Activated CD4-positive, alpha-beta T cell treated with anti-CD3 and anti-CD28 coated beads, Interleukin-2, amount 10 ng/mL, durations not matched to agents 24 days and 14 days (primary cell): Measurements from ENCODE around the gene CCR5. TPM values are rescaled to one million over a fixed set of nuclear protein-coding genes. Genes with fewer than 3 reads are reported as not detected.

Source experiments
- DNase-seq: peaks from one replicate; pipeline ENCODE4 v3.0.0; 2022
- H3K27ac Mint-ChIP-seq: one replicate; pipeline ENCODE4 v1.8.0; 2022; ENCODE audit warnings: mild to moderate bottlenecking, mixed read lengths
- H3K27me3 Mint-ChIP-seq: one replicate; pipeline ENCODE4 v1.8.0; 2022; ENCODE audit warnings: mixed read lengths
- H3K36me3 Mint-ChIP-seq: one replicate; pipeline ENCODE4 v1.8.0; 2022; ENCODE audit warnings: low read depth, mild to moderate bottlenecking, mixed read lengths
- H3K4me1 Mint-ChIP-seq: one replicate; pipeline ENCODE4 v1.8.0; 2021; ENCODE audit warnings: mixed read lengths
- H3K4me3 Mint-ChIP-seq: one replicate; pipeline ENCODE4 v1.8.0; 2022; ENCODE audit warnings: mild to moderate bottlenecking, moderate library complexity, mixed read lengths
- H3K9me3 Mint-ChIP-seq: one replicate; pipeline ENCODE4 v1.8.0; 2021; ENCODE audit warnings: mixed read lengths
- intact Hi-C: fragments of 100-400 bp; cut with micrococcal nuclease; formaldehyde crosslinking; loops from one replicate; pipeline ENCODE4 v1.15.1; 2023
- total RNA-seq: library from RNA; stranded (reverse); gene quantifications from 2 replicates; pipeline ENCODE4 v1.2.3, GENCODE V29; 2022

CCR5 gene
- total RNA-seq, 1 donor from 2014 or later, result 2.3 TPM

DNA sequence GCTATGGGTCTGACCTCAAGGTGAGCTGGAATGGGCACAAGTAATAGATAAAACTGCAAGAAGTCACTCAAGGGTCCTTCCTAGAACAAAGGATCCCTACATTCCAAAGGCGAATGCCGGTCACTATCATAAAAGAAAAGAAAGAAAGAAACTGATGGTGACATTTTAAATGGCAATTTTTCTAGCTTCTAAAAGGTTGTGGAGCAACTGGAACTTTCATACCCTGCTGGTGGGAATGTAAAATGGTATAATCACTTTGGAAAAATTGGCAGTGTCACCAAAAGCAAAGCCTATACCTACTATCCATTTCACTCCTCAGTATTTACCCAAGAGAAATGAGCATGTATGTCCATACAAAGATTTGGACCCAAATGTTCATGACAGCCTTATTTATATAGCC, 40.5 kb downstream of the CCR5 start:
- peaks cover 12% of the 10 kb centered on the region for H3K36me3 Mint-ChIP-seq
- DNase-seq, result no peak
- no peaks in the 10 kb centered on the region for H3K9me3 Mint-ChIP-seq
- peaks cover 32% of the 10 kb centered on the region for H3K4me1 Mint-ChIP-seq
- H3K4me3 Mint-ChIP-seq, result no peak overlapping the region
- intact Hi-C loops, result no loop called here
- no peak overlapping the region for H3K27ac Mint-ChIP-seq
- peaks cover 2% of the 10 kb centered on the region for H3K27me3 Mint-ChIP-seq

DNA sequence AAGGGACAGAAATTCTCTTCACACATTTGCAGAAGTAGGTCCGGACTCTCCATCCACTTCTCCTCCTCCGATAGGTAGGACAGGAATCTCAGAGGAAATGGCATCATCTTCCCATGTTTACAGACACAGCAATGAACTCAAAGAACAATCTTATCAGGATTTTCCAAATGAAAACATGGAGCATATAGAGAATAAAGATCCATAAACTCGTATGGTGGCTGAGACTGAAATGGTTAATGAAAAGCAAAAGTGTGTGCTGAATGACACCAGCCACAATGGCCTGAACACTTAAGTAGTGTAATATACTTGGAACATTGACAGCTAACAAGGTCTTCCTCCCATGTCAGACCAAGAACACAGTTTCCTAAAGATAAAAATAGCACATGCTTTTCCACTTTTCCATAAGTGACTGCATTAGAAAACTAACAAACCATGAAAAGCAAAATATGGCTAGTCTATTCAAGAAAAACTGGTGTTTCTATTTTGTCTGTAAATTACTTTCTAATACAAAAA, 42.1 kb downstream of the CCR5 start:
- Mint-ChIP-seq H3K4me1 (peaks cover 23% of the 10 kb centered on the region), H3K27ac (no peak overlapping the region), H3K36me3 (peaks cover 12% of the 10 kb centered on the region), H3K27me3 (peaks cover 2% of the 10 kb centered on the region), H3K9me3 (no peaks in the 10 kb centered on the region), H3K4me3 (no peak overlapping the region)
- intact Hi-C loops, result no loop called here
- DNase-seq, result no peak

DNA sequence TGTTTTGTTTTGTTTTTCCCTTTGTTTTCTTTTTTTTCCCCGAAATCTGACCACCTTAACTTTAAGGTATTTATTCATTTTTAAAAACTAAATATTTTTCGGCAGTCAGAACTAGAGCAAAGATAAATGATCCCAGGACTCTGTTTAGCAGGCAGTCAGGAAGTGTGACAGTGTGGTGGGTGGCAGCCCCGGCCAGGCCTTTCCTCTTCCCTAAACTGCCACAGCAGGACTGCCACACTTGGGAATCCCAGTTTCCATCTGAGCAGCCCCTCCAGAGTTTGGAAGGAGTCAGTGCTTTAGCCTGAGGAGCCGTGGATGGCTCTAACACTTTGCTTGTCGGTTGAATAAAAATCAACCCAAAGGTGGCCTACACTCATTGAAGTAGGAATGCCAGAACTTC, 43.2 kb downstream of the CCR5 start:
- Mint-ChIP-seq H3K4me3 (no peak overlapping the region), H3K4me1 (peaks cover 14% of the 10 kb centered on the region), H3K9me3 (no peaks in the 10 kb centered on the region), H3K36me3 (peaks cover 7% of the 10 kb centered on the region), H3K27me3 (peaks cover 2% of the 10 kb centered on the region), H3K27ac (no peak overlapping the region)
- intact Hi-C loops, result no loop called here
- no peak for DNase-seq

DNA sequence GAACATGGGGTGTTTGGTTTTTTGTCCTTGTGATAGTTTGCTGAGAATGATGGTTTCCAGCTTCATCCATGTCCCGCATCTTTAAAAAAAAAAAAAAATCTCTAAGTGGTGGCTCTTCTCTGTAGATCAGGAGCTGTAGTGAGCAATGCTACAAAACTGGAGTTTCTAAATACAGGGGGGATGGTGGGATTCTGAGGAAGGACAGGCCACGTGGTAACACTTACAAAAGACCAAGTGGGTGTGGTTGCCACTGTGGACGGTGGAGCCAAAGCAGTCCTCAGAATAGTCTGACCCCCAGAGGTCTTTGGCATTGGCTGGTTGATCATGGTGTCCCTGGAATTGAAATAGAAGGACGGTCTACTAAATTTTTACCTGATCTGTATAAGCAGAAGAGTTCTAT, 44.0 kb downstream of the CCR5 start:
- Mint-ChIP-seq H3K27me3 (peaks cover 2% of the 10 kb centered on the region), H3K4me3 (no peak overlapping the region), H3K36me3 (peaks cover 4% of the 10 kb centered on the region), H3K9me3 (no peaks in the 10 kb centered on the region), H3K27ac (no peak overlapping the region), H3K4me1 (peaks cover 11% of the 10 kb centered on the region)
- DNase-seq, result no peak
- intact Hi-C loops, result no loop called here

DNA sequence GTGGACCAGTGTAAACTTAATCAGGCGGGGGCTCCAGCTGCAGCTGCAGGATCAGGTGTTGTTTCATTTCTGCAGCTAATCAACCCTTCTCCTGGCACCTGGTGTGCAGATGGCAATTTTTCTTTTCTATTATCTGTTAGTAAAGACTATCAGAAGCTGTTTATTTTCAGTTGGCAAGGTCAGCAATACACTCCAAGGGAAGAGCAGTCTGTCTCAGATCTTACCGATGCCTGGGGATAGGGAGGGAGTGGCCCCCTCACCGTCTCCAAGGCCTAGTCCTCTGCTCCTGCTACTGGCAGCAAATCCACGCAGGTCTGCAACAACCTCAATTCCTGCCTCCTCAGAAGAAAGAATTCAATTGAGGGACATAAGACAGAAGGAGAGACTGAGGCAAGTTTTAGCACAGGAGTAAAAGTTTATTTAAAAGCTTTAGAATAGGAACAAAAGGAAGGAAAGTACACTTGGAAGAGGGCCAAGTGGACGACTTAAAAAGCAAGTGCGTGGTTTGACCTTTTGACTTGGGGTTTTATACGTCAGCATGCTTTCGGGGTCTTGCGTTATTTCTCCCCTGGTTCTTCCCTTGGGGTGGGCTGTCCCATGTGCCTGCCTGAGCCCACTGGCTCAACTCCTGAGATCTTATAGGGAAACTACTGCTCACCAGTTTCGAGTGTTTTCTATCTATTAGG, 45.5 kb downstream of the CCR5 start:
- peaks cover 6% of the 10 kb centered on the region for H3K4me1 Mint-ChIP-seq
- no peaks in the 10 kb centered on the region for H3K36me3 Mint-ChIP-seq
- intact Hi-C loops, result no loop called here
- no peak for DNase-seq
- H3K9me3 Mint-ChIP-seq, result no peaks in the 10 kb centered on the region
- no peak overlapping the region for H3K27ac Mint-ChIP-seq
- H3K4me3 Mint-ChIP-seq, result no peak overlapping the region
- no peaks in the 10 kb centered on the region for H3K27me3 Mint-ChIP-seq

DNA sequence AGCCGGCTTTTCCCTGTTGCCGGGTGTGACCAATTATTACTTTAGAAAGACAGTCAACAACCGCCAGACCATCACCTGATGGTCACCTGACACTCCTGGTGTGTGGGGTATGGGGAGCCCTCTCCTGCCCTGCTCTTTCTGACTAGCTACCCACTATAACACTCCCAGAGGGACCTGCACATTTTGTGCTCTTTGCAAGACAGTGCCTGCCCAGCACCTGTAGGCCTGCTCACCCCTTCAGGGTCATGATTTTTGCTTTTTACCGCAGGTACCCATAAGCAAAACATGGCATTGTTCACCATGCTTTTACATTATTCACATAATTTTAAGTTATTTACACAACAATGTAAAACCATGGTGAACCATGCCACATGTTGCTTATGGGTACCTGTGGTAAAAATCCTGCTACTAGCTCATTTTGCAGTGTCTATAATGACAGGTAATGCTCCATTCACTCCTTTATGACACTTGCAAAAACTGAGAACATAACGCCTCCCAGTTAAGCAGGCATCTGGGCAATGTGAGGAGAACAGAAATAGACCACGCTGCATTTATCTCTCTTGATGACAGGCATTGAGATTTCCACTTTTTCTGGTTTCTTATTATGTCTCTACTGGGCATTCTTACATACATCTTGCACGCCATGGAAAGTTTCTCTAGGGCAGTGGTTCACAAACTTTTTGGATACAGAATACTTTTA, 46.2 kb downstream of the CCR5 start:
- H3K4me3 Mint-ChIP-seq, result no peak overlapping the region
- no peak for DNase-seq
- H3K36me3 Mint-ChIP-seq, result no peaks in the 10 kb centered on the region
- no peaks in the 10 kb centered on the region for H3K9me3 Mint-ChIP-seq
- intact Hi-C loops, result no loop called here
- H3K27ac Mint-ChIP-seq, result no peak overlapping the region
- H3K27me3 Mint-ChIP-seq, result no peaks in the 10 kb centered on the region
- peaks cover 6% of the 10 kb centered on the region for H3K4me1 Mint-ChIP-seq

DNA sequence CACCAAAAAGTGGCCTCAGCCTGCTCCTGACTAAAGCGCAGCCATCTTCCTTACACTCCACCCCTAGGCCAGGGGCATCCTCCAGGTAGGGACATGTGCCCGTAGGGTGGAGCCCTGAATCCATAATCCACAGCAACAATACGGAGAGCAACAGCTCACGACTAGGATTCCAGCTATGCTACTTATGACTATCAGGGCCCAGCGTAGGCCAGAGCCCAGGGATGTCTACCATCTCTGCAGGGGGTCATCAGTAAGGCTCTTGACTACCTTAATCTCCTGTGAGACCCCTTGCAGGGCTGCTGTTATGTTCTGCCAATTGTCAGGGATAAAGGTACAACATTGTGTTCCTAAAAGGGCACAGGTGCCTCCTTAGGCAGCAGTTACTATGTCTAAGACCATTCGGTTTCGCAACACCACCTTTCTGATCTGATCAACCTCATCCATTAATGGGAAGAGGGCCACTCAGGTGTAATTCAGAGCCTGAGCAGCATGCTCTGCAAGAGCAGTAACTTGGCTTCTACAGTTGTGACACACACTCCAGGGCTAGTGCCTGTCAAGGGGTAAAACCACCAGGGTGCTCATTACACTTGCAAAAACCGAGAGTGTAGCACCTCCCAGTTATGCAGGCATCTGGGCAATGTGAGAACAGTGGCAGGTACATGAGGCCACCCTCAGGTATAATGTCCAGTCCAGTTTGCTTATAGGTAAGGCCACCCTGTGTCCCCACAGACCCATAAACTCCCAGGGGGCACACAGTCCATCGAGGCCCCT, 47.3 kb downstream of the CCR5 start:
- DNase-seq, result no peak

DNA sequence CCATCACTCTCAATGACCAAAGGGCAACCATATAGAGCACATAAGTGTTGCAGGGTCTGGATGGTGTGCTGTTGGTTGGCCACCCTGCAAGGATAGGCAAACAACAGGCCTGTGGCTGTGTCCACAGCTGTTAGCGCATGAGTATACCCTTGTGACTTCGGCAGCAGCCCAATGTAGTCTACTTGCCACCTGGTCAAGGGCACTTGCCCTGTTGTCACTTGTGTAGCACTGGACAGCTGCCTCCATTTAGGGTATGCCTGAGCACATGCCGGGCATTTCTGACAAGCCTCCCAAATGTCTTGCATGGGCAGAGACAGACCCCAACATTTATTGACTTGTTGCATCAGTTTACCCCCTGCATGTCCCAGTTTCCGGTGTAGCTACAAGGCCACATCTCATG, 49.1 kb downstream of the CCR5 start:
- Mint-ChIP-seq H3K9me3 (no peaks in the 10 kb centered on the region), H3K27ac (no peak overlapping the region), H3K4me3 (no peak overlapping the region), H3K36me3 (no peaks in the 10 kb centered on the region), H3K4me1 (peaks cover 6% of the 10 kb centered on the region), H3K27me3 (no peaks in the 10 kb centered on the region)
- DNase-seq, result no peak
- intact Hi-C loops, result no loop called here

More for the DNA sequence above, 47.3 kb downstream of the CCR5 start:
- Mint-ChIP-seq H3K9me3 (no peaks in the 10 kb centered on the region), H3K4me1 (peaks cover 6% of the 10 kb centered on the region), H3K36me3 (no peaks in the 10 kb centered on the region), H3K27ac (no peak overlapping the region), H3K4me3 (no peak overlapping the region), H3K27me3 (no peaks in the 10 kb centered on the region)
- intact Hi-C loops, result no loop called here

DNA sequence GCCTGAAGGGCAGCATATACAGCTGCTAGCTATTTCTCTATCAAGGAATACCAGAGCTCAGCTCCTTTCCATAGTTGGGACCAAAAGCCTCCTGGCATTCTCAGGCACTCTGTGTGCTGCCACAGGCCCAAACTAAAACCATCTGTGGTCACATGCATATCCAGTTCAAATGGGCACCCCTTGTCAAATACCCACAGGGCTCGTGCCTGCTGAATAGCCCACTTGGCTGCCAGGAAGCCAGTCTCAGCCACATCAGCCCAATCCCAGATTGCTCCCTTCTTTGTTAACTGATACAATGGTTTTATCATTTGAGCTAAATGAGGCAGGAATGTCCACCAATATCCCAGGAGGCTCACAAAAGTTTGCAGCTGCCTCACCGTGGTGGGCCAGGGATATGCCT, 50.2 kb downstream of the CCR5 start:
- Mint-ChIP-seq H3K4me1 (peaks cover 6% of the 10 kb centered on the region), H3K27me3 (no peaks in the 10 kb centered on the region)

DNA sequence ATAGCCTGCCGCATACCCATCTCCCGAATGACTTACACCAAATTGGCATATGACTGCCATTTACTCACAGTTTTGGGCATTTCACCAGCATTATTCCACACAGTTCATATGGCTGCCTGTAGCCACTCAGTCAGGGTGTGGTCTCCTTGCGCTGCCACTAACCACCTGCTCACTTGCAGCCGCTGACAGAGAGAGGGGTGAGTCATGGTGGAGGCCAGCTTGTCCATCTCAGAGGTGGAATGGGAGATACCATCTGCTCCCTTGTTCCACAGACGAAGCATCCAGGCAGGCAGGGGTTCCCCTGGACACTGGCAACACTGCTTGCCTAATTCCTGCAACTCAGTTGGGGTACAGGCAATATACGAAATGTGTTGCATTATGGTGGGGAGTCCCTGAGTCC, 51.9 kb downstream of the CCR5 start:
- no peaks in the 10 kb centered on the region for H3K9me3 Mint-ChIP-seq
- DNase-seq, result no peak
- H3K4me1 Mint-ChIP-seq, result peaks cover 9% of the 10 kb centered on the region
- intact Hi-C loops, result no loop called here
- H3K4me3 Mint-ChIP-seq, result no peak overlapping the region
- H3K36me3 Mint-ChIP-seq, result no peaks in the 10 kb centered on the region
- H3K27ac Mint-ChIP-seq, result no peak overlapping the region
- no peaks in the 10 kb centered on the region for H3K27me3 Mint-ChIP-seq

More for the DNA sequence above, 50.2 kb downstream of the CCR5 start:
- intact Hi-C loops, result no loop called here
- Mint-ChIP-seq H3K36me3 (no peaks in the 10 kb centered on the region), H3K27ac (no peak overlapping the region), H3K9me3 (no peaks in the 10 kb centered on the region), H3K4me3 (no peak overlapping the region)
- no peak for DNase-seq

DNA sequence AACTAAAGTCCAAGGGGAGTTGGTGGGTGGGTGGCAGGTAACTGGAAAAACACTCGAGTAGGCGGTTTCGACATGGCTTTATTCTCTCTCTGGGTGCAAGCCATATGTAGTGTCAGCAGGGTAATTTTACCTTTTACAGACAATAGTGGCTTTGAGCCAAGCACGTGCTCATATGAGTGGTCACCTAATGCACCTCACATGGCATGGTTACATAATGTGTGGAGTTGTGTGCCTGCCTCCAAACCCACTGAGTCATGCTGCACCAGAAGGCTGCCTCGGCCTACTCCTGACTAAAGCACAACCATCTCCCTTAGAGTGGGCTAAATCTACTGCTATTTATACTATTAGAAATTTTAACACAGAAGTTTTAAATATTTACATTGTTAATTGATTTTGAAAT, 52.8 kb downstream of the CCR5 start:
- no peak for DNase-seq
- Mint-ChIP-seq H3K4me1 (peaks cover 9% of the 10 kb centered on the region), H3K27ac (no peak overlapping the region), H3K4me3 (no peak overlapping the region), H3K9me3 (no peaks in the 10 kb centered on the region), H3K27me3 (peaks cover 4% of the 10 kb centered on the region), H3K36me3 (no peaks in the 10 kb centered on the region)
- intact Hi-C loops, result no loop called here
